PC-3 (cell line): ENCODE results near the gene SNX2. TPM values are rescaled to one million over a fixed set of nuclear protein-coding genes. Genes with fewer than 3 reads are reported as not detected.
"Not testable (repeated sequence)": the region's sequence is repeated elsewhere in the genome, so short reads cannot be mapped to it uniquely, and the experiment has no call there.

ENCODE experiments used
- ATAC-seq: fragments of 200-7000 bp; cut with Tn5 transposase; 2 replicates; pipeline ENCODE4 v1.9.1; 2020; ENCODE audit warnings: mild to moderate bottlenecking, moderate library complexity
- BruUV-seq: library from RNA; stranded (reverse); fragments of 400-500 nt; replicated peaks from 2 replicates; lab custom pipeline; 2021; lab: Mats Ljungman, UMichigan
- CTCF ChIA-PET: fragments of 300-600 bp; sonication (Branson Sonifier 250); formaldehyde crosslinking; loops from one replicate; lab custom pipeline; 2022; ENCODE audit warnings: antibody characterized with exemption; lab: Charles Lee
- POLR2A ChIA-PET: fragments of 300-600 bp; sonication (Branson Sonifier 250); formaldehyde crosslinking; loops from one replicate; lab custom pipeline; 2022; ENCODE audit warnings: antibody characterized with exemption; ENCODE audit not compliant: unreplicated experiment; lab: Charles Lee
- DNase-seq: peaks from one replicate; pipeline ENCODE4 v3.0.0-alpha.2; 2015
- H2AFZ ChIP-seq: fragments of 300-600 bp; sonication (generic); 2 replicates; pipeline ENCODE4 v1.6.0; 2016; ENCODE audit warnings: antibody characterized with exemption, low read length
- H3F3A ChIP-seq: fragments of 300-600 bp; sonication (generic); one replicate; pipeline ENCODE4 v1.6.0; 2017; ENCODE audit warnings: antibody characterized with exemption, low read length, control low read depth, mild to moderate bottlenecking; ENCODE audit not compliant: unreplicated experiment
- H3K27ac ChIP-seq: fragments of 300-600 bp; sonication (generic); 2 replicates; pipeline ENCODE4 v1.5.1; 2016; ENCODE audit warnings: mild to moderate bottlenecking, low read length
- H3K27me3 ChIP-seq: fragments of 300-600 bp; sonication (generic); 2 replicates; pipeline ENCODE4 v1.6.1; 2016; ENCODE audit warnings: low read length, mixed read lengths
- H3K36me3 ChIP-seq: fragments of 300-600 bp; sonication (generic); 2 replicates; pipeline ENCODE4 v1.6.1; 2016; ENCODE audit warnings: low read depth, mixed run types, low read length, mixed read lengths
- H3K4me1 ChIP-seq: fragments of 300-600 bp; sonication (generic); 2 replicates; pipeline ENCODE4 v1.5.1; 2016; ENCODE audit warnings: low read length; ENCODE audit not compliant: insufficient read depth
- H3K4me2 ChIP-seq: fragments of 300-600 bp; sonication (generic); 2 replicates; pipeline ENCODE4 v1.6.0; 2016; ENCODE audit warnings: low read length
- H3K4me3 ChIP-seq: fragments of 300-600 bp; sonication (generic); 2 replicates; pipeline ENCODE4 v1.5.1; 2016; ENCODE audit warnings: mild to moderate bottlenecking, low read length, mixed read lengths
- H3K79me2 ChIP-seq: fragments of 300-600 bp; sonication (generic); 2 replicates; pipeline ENCODE4 v1.6.1; 2017; ENCODE audit warnings: low read length, mixed read lengths
- H3K9ac ChIP-seq: fragments of 300-600 bp; sonication (generic); 2 replicates; pipeline ENCODE4 v1.6.0; 2016; ENCODE audit warnings: mild to moderate bottlenecking, low read length
- H3K9me2 ChIP-seq: fragments of 300-600 bp; sonication (generic); replicated peaks from 2 replicates; pipeline ENCODE4 v1.6.1; 2016; ENCODE audit warnings: mixed run types, low read length, mixed read lengths
- H3K9me3 ChIP-seq: fragments of 300-600 bp; sonication (generic); 2 replicates; pipeline ENCODE4 v1.6.1; 2016; ENCODE audit warnings: low read length, mixed read lengths
- H4K20me1 ChIP-seq: fragments of 300-600 bp; sonication (generic); 2 replicates; pipeline ENCODE4 v1.6.1; 2016; ENCODE audit warnings: low read length, mixed read lengths
- EZH2 ChIP-seq: fragments of 300-600 bp; sonication (generic); IDR thresholded peaks from one replicate; pipeline ENCODE4 v1.6.1; 2017; ENCODE audit warnings: antibody characterized with exemption, mild to moderate bottlenecking, low read length; ENCODE audit not compliant: unreplicated experiment
- EZH2phosphoT487 ChIP-seq: fragments of 300-600 bp; sonication (generic); IDR thresholded peaks from 2 replicates; pipeline ENCODE4 v1.6.1; 2018; ENCODE audit warnings: mild to moderate bottlenecking, antibody characterized with exemption, low read length, borderline replicate concordance
- intact Hi-C: fragments of 100-400 bp; cut with micrococcal nuclease; formaldehyde crosslinking; loops from 2 replicates; pipeline ENCODE4 v1.9.0; 2023
- total RNA-seq: library from RNA; depleted of rRNA; stranded (reverse); fragments of >200 nt; gene quantifications from 2 replicates; pipeline ENCODE4 v1.2.3, GENCODE V29; 2014
- TF ChIP-seq, protein P1 (sequence below): fragments of 300-600 bp; sonication (generic); conservative IDR thresholded peaks from 2 replicates; pipeline ENCODE4 v1.5.1; 2017; ENCODE audit warnings: antibody characterized with exemption, low read depth, mild to moderate bottlenecking, low read length

Gene SNX2
- total RNA-seq, 1 experiment from 2014 or later, result 33.7 TPM

DNA sequence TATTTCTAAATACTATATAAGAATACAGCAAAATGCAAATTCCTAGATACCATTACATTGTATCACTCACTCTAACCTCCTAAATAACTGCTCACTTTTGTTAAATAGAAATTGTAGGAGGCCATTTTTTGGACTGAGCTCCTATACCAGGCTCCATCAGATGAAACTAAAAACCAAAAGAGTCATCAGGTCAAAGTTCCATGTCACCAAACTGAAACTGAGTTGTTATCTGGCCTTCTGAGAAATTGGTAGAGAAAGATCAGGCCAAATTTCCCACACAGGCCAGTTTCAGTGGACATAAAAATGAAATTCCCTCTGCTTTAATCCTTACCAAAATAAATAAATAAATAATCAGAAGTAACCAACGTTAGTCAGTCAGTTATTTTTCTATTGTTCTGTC, 13.8 kb upstream of the SNX2 start:
- Histone ChIP-seq H3K27me3 (no peaks in the 10 kb centered on the region), H2AFZ (no peak overlapping the region), H3K4me1 (peaks cover 4% of the 10 kb centered on the region; the same call in 1 of the 2 replicates), H3K27ac (no peak overlapping the region), H3K9me3 (no peaks in the 10 kb centered on the region), H3K9me2 (no peaks in the 10 kb centered on the region), H3K9ac (no peak overlapping the region), H3K4me2 (no peak overlapping the region), H3F3A (no peaks in the 10 kb centered on the region), H4K20me1 (no peaks in the 10 kb centered on the region), H3K36me3 (no peaks in the 10 kb centered on the region), H3K79me2 (no peaks in the 10 kb centered on the region), H3K4me3 (no peak overlapping the region)
- no peak for TF ChIP-seq EZH2phosphoT487
- TF ChIP-seq EZH2, result no peak
- TF ChIP-seq, protein P1, sequence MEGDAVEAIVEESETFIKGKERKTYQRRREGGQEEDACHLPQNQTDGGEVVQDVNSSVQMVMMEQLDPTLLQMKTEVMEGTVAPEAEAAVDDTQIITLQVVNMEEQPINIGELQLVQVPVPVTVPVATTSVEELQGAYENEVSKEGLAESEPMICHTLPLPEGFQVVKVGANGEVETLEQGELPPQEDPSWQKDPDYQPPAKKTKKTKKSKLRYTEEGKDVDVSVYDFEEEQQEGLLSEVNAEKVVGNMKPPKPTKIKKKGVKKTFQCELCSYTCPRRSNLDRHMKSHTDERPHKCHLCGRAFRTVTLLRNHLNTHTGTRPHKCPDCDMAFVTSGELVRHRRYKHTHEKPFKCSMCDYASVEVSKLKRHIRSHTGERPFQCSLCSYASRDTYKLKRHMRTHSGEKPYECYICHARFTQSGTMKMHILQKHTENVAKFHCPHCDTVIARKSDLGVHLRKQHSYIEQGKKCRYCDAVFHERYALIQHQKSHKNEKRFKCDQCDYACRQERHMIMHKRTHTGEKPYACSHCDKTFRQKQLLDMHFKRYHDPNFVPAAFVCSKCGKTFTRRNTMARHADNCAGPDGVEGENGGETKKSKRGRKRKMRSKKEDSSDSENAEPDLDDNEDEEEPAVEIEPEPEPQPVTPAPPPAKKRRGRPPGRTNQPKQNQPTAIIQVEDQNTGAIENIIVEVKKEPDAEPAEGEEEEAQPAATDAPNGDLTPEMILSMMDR, result no peak
- intact Hi-C loops, result no loop called here
- ChIA-PET CTCF (no interaction called here), POLR2A (no interaction called here)
- no TSS peak for BruUV-seq
- DNase-seq (no peak), ATAC-seq (no peak)

DNA sequence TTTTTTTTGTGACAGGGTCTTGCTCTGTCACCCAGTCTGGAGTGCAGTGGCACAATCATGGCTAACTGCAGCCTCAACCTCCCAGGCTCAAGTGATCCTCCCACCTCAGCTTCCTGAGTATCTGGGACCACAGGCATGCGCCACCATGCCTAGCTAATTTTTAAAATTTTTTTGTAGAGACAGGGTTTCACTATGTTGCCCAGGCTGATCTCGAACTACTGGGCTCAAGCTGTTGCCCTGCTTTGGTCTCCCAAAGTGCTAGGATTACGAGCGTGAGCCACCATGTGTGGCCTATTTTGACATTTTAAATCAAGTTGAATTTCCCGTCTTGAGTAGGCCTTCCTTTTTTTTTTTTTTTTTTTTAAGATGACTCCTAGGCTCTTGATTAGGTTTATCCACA, 13.0 kb upstream of the SNX2 start:
- POLR2A ChIA-PET, H3K27ac ChIP-seq, BruUV-seq, DNase-seq, H2AFZ ChIP-seq, CTCF ChIA-PET, H3K9me2 ChIP-seq, intact Hi-C loops, H3K36me3 ChIP-seq, H3K9me3 ChIP-seq, H4K20me1 ChIP-seq, H3K4me1 ChIP-seq, H3K27me3 ChIP-seq, H3K4me3 ChIP-seq, H3K9ac ChIP-seq, H3K4me2 ChIP-seq, H3F3A ChIP-seq, H3K79me2 ChIP-seq, ATAC-seq: not testable (repeated sequence)

DNA sequence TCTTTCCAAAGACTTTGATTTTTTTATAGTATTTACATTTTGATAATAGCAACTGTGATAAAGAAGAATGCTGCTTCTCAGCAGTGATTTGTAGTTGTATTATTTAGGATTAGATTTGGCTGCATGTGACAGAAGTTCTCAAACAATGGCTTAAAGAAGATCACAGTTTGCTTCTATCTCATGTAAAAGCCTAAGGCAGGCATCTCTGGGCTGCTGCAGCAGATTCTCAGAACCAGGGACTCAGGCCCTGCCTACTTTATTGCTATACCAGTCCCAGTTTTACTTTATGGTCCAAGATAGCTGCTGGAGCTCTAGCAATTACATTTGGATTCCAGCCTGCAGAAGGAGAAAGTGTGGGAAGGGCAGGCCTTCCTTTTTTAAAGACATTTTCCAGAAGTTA, 8.8 kb upstream of the SNX2 start:
- no peaks in the 10 kb centered on the region for H3F3A ChIP-seq
- no peak overlapping the region for H3K9ac ChIP-seq
- H2AFZ ChIP-seq, result no peak overlapping the region
- DNase-seq (no peak), ATAC-seq (no peak)
- H3K27me3 ChIP-seq, result no peaks in the 10 kb centered on the region
- H3K4me3 ChIP-seq, result no peak overlapping the region
- BruUV-seq, result no TSS peak
- no peaks in the 10 kb centered on the region for H3K79me2 ChIP-seq
- intact Hi-C loops, result no loop called here
- no peak for TF ChIP-seq EZH2
- no peak for TF ChIP-seq EZH2phosphoT487
- TF ChIP-seq, protein P1, result no peak
- POLR2A ChIA-PET, result no interaction called here
- no peaks in the 10 kb centered on the region for H3K36me3 ChIP-seq
- H4K20me1 ChIP-seq, result no peaks in the 10 kb centered on the region
- H3K4me1 ChIP-seq, result no peaks in the 10 kb centered on the region
- no peaks in the 10 kb centered on the region for H3K9me3 ChIP-seq
- no peak overlapping the region for H3K4me2 ChIP-seq
- CTCF ChIA-PET, result interaction anchor here (0.6 kb wide), 1 partner anchor 62 kb away, joined by 6 read pairs; no protein-coding TSS in a partner anchor
- H3K27ac ChIP-seq, result no peak overlapping the region
- H3K9me2 ChIP-seq, result no peaks in the 10 kb centered on the region
